Muscle layer of colon (tissue), 2 donors: ENCODE data around the gene PSMD13.
"Not testable (repeated sequence)": the region's sequence is repeated elsewhere in the genome, so short reads cannot be mapped to it uniquely, and the experiment has no call there.

Experiments
- H3K27ac ChIP-seq: one replicate; pipeline ENCODE4 v1.7.0; 2013; ENCODE audit warnings: low read depth, mild to moderate bottlenecking, low read length, moderate library complexity
- H3K27me3 ChIP-seq, 2 donors: one replicate each; pipeline ENCODE4 v1.7.0; 2013; ENCODE audit warnings: low read length in 2 of 2, mild to moderate bottlenecking in 2 of 2; ENCODE audit not compliant: insufficient read depth in 2 of 2, control insufficient read depth in 1 of 2
- H3K36me3 ChIP-seq: one replicate; pipeline ENCODE4 v1.7.0; 2013; ENCODE audit warnings: mild to moderate bottlenecking, low read length; ENCODE audit not compliant: insufficient read depth
- H3K4me1 ChIP-seq: one replicate; pipeline ENCODE4 v1.7.0; 2013; ENCODE audit warnings: mild to moderate bottlenecking, low read length; ENCODE audit not compliant: insufficient read depth
- H3K4me3 ChIP-seq, 2 donors: one replicate each; pipeline ENCODE4 v1.7.0; 2013; ENCODE audit warnings: low read length in 2 of 2, low read depth in 1 of 2, mild to moderate bottlenecking in 1 of 2, moderate library complexity in 1 of 2
- H3K9ac ChIP-seq: one replicate; pipeline ENCODE4 v1.7.0; 2013; ENCODE audit warnings: low read length
- H3K9me3 ChIP-seq: one replicate; pipeline ENCODE4 v1.7.0; 2013; ENCODE audit warnings: mild to moderate bottlenecking, low read length
- donor health status: abdominal sarcoma.
- donor health status: Adenocarcinoma of cecum.

Gene PSMD13

GRCh38 chr11:212150-213100, 24.4 kb upstream of the PSMD13 start:
- Histone ChIP-seq H3K4me1 (peaks cover 24% of the 10 kb centered on the region), H3K27ac (no peak overlapping the region), H3K27me3 (no peaks in the 10 kb centered on the region), H3K9ac (no peak overlapping the region), H3K9me3 (no peaks in the 10 kb centered on the region), H3K4me3 (no peak overlapping the region), H3K36me3 (peaks cover 70% of the 10 kb centered on the region)

DNA sequence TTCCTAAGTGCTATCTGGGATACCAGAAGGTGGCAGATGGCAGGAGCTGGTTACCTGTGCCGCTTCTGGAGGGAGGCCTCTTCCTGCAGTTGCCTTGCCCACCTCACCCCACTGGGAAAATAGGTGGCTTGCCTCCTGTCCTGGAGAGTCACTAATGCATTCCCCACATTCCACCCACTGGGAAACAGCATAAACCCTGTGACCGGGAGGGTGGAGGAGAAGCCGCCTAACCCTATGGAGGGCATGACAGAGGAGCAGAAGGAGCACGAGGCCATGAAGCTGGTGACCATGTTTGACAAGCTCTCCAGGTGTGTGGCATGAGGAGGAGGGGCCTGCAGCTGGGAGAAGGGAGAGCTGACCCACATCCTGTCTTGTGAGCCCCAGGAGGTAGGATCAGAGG, 23.7 kb upstream of the PSMD13 start:
- H3K27ac ChIP-seq: no peak overlapping the region
- H3K36me3 ChIP-seq: peaks cover 71% of the 10 kb centered on the region
- no peak overlapping the region for H3K4me3 ChIP-seq
- H3K27me3 ChIP-seq: no peaks in the 10 kb centered on the region
- peaks cover 24% of the 10 kb centered on the region for H3K4me1 ChIP-seq
- H3K9ac ChIP-seq: no peak overlapping the region
- no peaks in the 10 kb centered on the region for H3K9me3 ChIP-seq

GRCh38 chr11:214083-214482, 22.7 kb upstream of the PSMD13 start:
- Histone ChIP-seq H3K36me3 (peaks cover 80% of the 10 kb centered on the region), H3K4me3 (no peak overlapping the region), H3K27ac (no peak overlapping the region), H3K9me3 (no peaks in the 10 kb centered on the region), H3K9ac (no peak overlapping the region), H3K27me3 (no peaks in the 10 kb centered on the region), H3K4me1 (peaks cover 23% of the 10 kb centered on the region)

- H3K27ac ChIP-seq: no peak overlapping the region
- no peak overlapping the region for H3K9ac ChIP-seq
- H3K4me3 ChIP-seq: no peak overlapping the region
- no peaks in the 10 kb centered on the region for H3K9me3 ChIP-seq
- peaks cover 70% of the 10 kb centered on the region for H3K36me3 ChIP-seq
- peaks cover 8% of the 10 kb centered on the region for H3K4me1 ChIP-seq
- no peaks in the 10 kb centered on the region for H3K27me3 ChIP-seq
These were observed 21.2 kb upstream of the PSMD13 start for GRCh38 chr11:215581-216037.

DNA sequence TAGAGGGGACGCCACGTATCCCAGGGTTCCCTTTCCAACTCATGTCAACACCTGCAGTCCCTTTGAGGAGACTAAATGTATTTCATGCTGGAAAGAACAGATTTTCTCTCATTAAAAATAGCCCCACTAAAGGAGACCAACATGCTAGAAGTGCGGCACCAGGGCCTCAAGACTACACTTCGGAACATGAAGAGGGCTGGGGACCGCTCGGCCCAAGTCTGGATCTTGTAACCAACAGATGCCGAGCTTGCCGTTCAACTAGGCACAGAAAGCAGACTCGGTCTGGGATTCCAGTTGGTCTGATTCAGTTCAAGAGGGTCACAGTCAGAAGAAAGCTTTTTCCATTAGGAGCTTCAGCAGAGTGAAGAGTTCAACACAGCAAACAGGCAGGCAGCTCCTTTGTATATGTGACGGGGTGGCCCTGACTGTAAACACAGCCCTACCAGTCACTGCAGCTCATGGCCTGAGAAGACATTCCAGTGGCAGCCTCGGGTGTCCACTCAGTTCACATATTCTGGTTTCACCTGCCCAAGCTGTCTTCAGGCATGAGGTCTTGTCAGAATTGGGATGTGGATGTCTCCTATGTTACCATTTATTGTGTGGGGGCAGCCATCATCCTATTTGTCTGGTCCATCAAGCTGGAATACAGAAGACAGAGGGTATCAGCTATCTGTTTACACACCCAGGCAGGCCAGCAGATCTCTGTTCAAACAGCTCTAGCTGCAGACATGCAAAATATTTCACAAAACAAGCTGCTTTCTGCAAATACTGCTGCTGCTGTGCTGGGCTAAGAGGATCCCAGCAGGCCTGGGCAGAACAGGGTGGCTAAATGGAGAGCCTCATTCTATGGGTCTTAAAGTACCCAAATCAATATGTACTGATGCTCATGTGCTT, 20.4 kb upstream of the PSMD13 start:
- H3K36me3 ChIP-seq: peaks cover 63% of the 10 kb centered on the region
- H3K4me3 ChIP-seq: no peak overlapping the region
- no peak overlapping the region for H3K9ac ChIP-seq
- no peaks in the 10 kb centered on the region for H3K27me3 ChIP-seq
- no peak overlapping the region for H3K27ac ChIP-seq
- H3K9me3 ChIP-seq: no peaks in the 10 kb centered on the region
- H3K4me1 ChIP-seq: peaks cover under 1% of the 10 kb centered on the region

GRCh38 chr11:217704-218103, 19.1 kb upstream of the PSMD13 start:
- peaks cover 49% of the 10 kb centered on the region for H3K36me3 ChIP-seq
- H3K9me3 ChIP-seq: no peaks in the 10 kb centered on the region
- no peaks in the 10 kb centered on the region for H3K27me3 ChIP-seq
- H3K9ac ChIP-seq: no peak overlapping the region
- no peak overlapping the region for H3K27ac ChIP-seq
- H3K4me1 ChIP-seq: peaks cover 7% of the 10 kb centered on the region
- no peak overlapping the region for H3K4me3 ChIP-seq

DNA sequence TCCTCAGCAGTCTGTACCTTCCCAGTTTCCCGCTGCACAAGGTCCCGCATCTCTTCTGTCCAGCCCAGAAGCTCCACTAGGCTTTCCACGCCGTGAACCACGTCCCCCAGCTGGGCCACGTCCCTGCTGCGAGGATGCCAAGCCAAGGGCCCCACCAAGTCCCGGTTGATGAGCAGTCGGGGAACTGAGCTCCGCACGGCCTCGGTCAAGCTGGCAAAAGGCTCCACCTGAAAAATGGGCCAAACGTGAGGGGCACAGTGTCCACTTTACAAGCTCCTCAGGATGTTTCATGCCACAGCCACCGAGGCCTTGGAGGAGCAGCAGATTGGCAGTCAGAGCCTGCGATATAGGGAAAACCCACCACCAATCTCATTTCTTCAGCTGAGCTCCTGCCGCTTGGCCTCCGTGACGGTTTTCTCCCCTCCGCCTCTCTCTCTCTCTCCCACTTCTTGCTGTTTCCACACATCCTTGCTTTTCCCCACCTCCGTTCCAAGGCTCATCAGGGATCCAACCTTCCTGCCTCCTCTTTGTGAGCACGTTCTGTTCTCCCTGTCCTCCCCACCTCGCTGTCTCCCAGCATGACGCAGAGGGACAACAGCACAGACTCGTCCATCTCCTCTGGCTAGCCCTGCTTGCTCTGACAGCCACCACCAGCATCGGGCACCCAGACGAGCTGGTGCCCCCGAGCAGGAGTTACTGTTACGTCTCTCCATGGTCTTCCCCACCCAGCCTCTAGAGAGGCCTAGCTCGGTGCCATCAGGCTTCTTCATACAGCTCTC, 17.8 kb upstream of the PSMD13 start:
- Histone ChIP-seq H3K27me3 (no peaks in the 10 kb centered on the region), H3K36me3 (peaks cover 45% of the 10 kb centered on the region), H3K4me3 (no peak overlapping the region), H3K9ac (no peak overlapping the region), H3K9me3 (no peaks in the 10 kb centered on the region), H3K4me1 (peaks cover 11% of the 10 kb centered on the region), H3K27ac (no peak overlapping the region)

GRCh38 chr11:220641-221215, 16.0 kb upstream of the PSMD13 start:
- not testable (repeated sequence) for H3K9me3 ChIP-seq, H3K4me3 ChIP-seq, H3K9ac ChIP-seq, H3K27ac ChIP-seq, H3K27me3 ChIP-seq
- H3K4me1 ChIP-seq: peaks cover 12% of the 10 kb centered on the region
- H3K36me3 ChIP-seq: peaks cover 38% of the 10 kb centered on the region

DNA sequence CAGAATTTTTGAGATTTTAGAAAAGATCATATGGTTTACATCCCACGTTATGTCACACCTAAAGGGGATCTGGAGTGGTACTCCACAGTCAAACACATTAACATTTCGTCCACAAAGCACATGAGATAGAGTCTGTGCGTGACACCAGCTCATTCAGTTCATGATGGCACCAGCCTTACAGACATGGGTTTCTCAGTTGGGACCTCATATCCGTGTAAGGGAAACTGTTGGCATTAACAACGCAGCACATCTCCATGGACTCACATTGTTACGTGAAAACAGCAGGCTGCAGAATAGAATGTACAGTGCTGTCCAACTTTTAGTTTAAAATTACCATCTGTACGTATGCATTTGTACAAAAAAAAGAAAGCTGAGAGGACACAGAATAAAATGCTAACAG, 15.2 kb upstream of the PSMD13 start:
- Histone ChIP-seq H3K27ac (no peak overlapping the region), H3K36me3 (peaks cover 32% of the 10 kb centered on the region), H3K9ac (no peak overlapping the region), H3K4me1 (peaks cover 12% of the 10 kb centered on the region), H3K27me3 (no peaks in the 10 kb centered on the region), H3K4me3 (no peak overlapping the region), H3K9me3 (no peaks in the 10 kb centered on the region)

GRCh38 chr11:221998-222789, 14.6 kb upstream of the PSMD13 start:
- no peaks in the 10 kb centered on the region for H3K9me3 ChIP-seq
- no peaks in the 10 kb centered on the region for H3K27me3 ChIP-seq
- H3K9ac ChIP-seq: no peak overlapping the region
- H3K27ac ChIP-seq: no peak overlapping the region
- peaks cover 32% of the 10 kb centered on the region for H3K36me3 ChIP-seq
- H3K4me1 ChIP-seq: peaks cover 12% of the 10 kb centered on the region
- no peak overlapping the region for H3K4me3 ChIP-seq
